HAP-1 (cell line): ENCODE results near the gene ITGB3BP.
"Not testable (repeated sequence)": the region's sequence is repeated elsewhere in the genome, so short reads cannot be mapped to it uniquely, and the experiment has no call there.

Source experiments
- DNase-seq, 2 experiments: peaks; one replicate each; pipeline ENCODE4 v3.0.0-alpha.2; 2016 to 2020; ENCODE audit warnings: low spot score in 2 of 2
- H3K27me3 ChIP-seq: fragments of 250-450 bp; sonication (Bioruptor Pico); 2 replicates; pipeline ENCODE4 v1.5.1; 2020; ENCODE audit warnings: low read depth, mild to moderate bottlenecking, moderate library complexity
- H3K36me3 ChIP-seq: fragments of 250-450 bp; sonication (Bioruptor Pico); replicated peaks from 2 replicates; pipeline ENCODE4 v1.5.1; 2020; ENCODE audit warnings: mild to moderate bottlenecking
- H3K4me1 ChIP-seq: fragments of 250-450 bp; sonication (Bioruptor Pico); 2 replicates; pipeline ENCODE4 v1.5.1; 2020; ENCODE audit warnings: mild to moderate bottlenecking
- H3K4me3 ChIP-seq: fragments of 250-450 bp; sonication (Bioruptor Pico); 2 replicates; pipeline ENCODE4 v1.5.1; 2020; ENCODE audit warnings: mild to moderate bottlenecking, moderate library complexity
- H3K9me3 ChIP-seq: fragments of 250-450 bp; sonication (Bioruptor Pico); 2 replicates; pipeline ENCODE4 v1.5.1; 2020; ENCODE audit warnings: mild to moderate bottlenecking, moderate library complexity
- in situ Hi-C: fragments of 300-500 bp; cut with MboI; formaldehyde crosslinking; loops from 3 replicates; pipeline ENCODE4 v1.14.3; 2020; ENCODE audit warnings: low sequenced_read_pairs, inconsistent platforms, mixed read lengths

ITGB3BP gene

GRCh38 chr1:63522891-63523728 is at the start of gene ITGB3BP, which contains the start of gene EFCAB7:
Gene ITGB3BP, minus strand, starts transcription at chr1:63523225. Its CDS starts 92 bp downstream, at chr1:63523133.
Gene EFCAB7, plus strand, starts transcription at chr1:63523525. Its CDS starts 2,048 bp downstream, at chr1:63525573.
- H3K4me3 ChIP-seq, result peak within 1 kb of the TSS; percentile 74
- H3K27me3 ChIP-seq, result no peaks in the 10 kb centered on the region
- DNase-seq, result peak; percentile 89 to 92
- no peaks in the 10 kb centered on the region for H3K36me3 ChIP-seq
- peaks cover 7% of the 10 kb centered on the region for H3K4me1 ChIP-seq
- no peaks in the 10 kb centered on the region for H3K9me3 ChIP-seq
- in situ Hi-C loops, result no loop called here

GRCh38 chr1:63572686-63573085 is 49.7 kb upstream of the ITGB3BP start:
- DNase-seq, H3K9me3 ChIP-seq, H3K27me3 ChIP-seq, in situ Hi-C loops, H3K4me3 ChIP-seq, H3K36me3 ChIP-seq, H3K4me1 ChIP-seq: not testable (repeated sequence)

GRCh38 chr1:63569640-63570316 is 46.8 kb upstream of the ITGB3BP start:
- no peak for DNase-seq
- H3K36me3 ChIP-seq, result no peaks in the 10 kb centered on the region
- no peaks in the 10 kb centered on the region for H3K27me3 ChIP-seq
- in situ Hi-C loops, result no loop called here
- H3K9me3 ChIP-seq, result no peaks in the 10 kb centered on the region
- no peaks in the 10 kb centered on the region for H3K4me1 ChIP-seq
- no peak overlapping the region for H3K4me3 ChIP-seq

DNA sequence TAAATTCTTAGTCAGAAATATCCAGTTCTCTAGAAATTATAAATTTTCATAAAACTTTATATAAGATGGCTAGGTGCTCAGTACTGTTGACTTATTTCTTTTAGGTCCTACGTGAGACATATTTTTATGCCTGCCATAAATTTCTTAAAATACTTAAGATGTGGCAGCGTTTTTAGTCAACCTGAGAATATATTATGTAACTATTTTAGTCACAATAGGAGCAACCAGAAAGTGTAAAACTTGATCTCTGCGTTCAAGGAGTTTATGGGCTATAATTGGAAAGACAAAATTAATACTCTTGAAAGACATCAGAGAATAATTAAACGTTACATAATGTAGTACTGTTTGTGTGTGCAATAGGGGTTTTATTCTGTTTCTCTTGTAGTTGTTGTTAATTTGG is 46.0 kb upstream of the ITGB3BP start:
- Histone ChIP-seq H3K4me3 (no peak overlapping the region), H3K27me3 (no peaks in the 10 kb centered on the region), H3K36me3 (no peaks in the 10 kb centered on the region), H3K4me1 (no peaks in the 10 kb centered on the region), H3K9me3 (no peaks in the 10 kb centered on the region; the same call in 1 of the 2 replicates)
- no peak for DNase-seq
- in situ Hi-C loops, result no loop called here

DNA sequence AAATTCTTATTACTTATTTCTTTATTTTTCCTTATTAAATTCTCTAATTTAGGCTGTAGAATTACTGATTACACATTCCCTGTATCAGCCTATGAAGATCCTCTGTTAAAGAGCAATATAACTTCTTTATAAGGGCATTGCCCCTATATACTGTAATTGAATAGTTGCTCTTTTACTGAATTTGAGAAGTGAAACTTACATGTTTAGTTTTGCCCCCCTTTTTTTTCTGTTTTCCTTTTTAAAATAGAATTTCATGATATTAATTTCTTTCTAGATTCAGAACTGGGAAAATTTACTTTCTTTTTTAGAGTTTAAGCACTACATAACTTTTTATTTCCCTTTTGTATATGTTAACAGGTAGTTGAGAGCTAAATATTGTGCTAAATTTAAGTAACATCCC is 40.7 kb upstream of the ITGB3BP start:
- H3K4me3 ChIP-seq, result no peak overlapping the region
- no peak for DNase-seq
- no peaks in the 10 kb centered on the region for H3K36me3 ChIP-seq
- H3K9me3 ChIP-seq, result no peaks in the 10 kb centered on the region; the same call in 1 of the 2 replicates
- no peaks in the 10 kb centered on the region for H3K4me1 ChIP-seq
- H3K27me3 ChIP-seq, result no peaks in the 10 kb centered on the region
- in situ Hi-C loops, result no loop called here

GRCh38 chr1:63559357-63559756 is 36.3 kb upstream of the ITGB3BP start:
- Histone ChIP-seq H3K27me3 (no peaks in the 10 kb centered on the region), H3K4me1 (no peaks in the 10 kb centered on the region), H3K36me3 (no peaks in the 10 kb centered on the region), H3K4me3 (no peak overlapping the region), H3K9me3 (no peaks in the 10 kb centered on the region)
- in situ Hi-C loops, result no loop called here
- no peak for DNase-seq

- H3K4me1 ChIP-seq, result no peaks in the 10 kb centered on the region
- in situ Hi-C loops, result no loop called here
- H3K36me3 ChIP-seq, result no peaks in the 10 kb centered on the region
- DNase-seq, result peak in 1 of 2 experiments; percentile 61
- no peaks in the 10 kb centered on the region for H3K27me3 ChIP-seq
- no peaks in the 10 kb centered on the region for H3K9me3 ChIP-seq
- no peak overlapping the region for H3K4me3 ChIP-seq
Observed at GRCh38 chr1:63557365-63557987, 34.5 kb upstream of the ITGB3BP start.

GRCh38 chr1:63555480-63555879 is 32.5 kb upstream of the ITGB3BP start:
- H3K9me3 ChIP-seq, result no peaks in the 10 kb centered on the region
- H3K4me3 ChIP-seq, result no peak overlapping the region
- in situ Hi-C loops, result no loop called here
- DNase-seq, result no peak
- no peaks in the 10 kb centered on the region for H3K36me3 ChIP-seq
- no peaks in the 10 kb centered on the region for H3K27me3 ChIP-seq
- no peaks in the 10 kb centered on the region for H3K4me1 ChIP-seq

DNA sequence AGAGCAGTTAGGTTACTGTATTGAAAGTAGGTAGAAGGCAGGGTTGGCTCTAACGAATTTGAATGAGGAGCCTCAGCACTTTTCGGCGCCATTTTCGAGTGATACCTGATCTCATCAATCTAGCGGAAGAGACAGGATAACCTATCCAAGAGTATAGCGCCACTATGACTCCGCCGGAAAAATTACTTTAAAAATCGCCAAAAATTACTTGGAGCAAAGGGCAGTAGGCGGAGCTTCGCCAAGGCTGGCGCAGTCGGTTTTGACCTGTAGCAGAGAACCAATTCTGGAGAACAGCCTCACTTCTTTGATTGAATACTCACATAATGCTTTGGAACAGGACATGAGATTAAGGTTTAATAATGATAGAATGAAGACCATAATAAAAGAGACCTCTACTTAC is 25.9 kb upstream of the ITGB3BP start:
- DNase-seq, result no peak
- H3K27me3 ChIP-seq, result no peaks in the 10 kb centered on the region
- H3K9me3 ChIP-seq, result no peaks in the 10 kb centered on the region
- no peaks in the 10 kb centered on the region for H3K36me3 ChIP-seq
- H3K4me1 ChIP-seq, result no peaks in the 10 kb centered on the region
- in situ Hi-C loops, result no loop called here
- H3K4me3 ChIP-seq, result no peak overlapping the region

DNA sequence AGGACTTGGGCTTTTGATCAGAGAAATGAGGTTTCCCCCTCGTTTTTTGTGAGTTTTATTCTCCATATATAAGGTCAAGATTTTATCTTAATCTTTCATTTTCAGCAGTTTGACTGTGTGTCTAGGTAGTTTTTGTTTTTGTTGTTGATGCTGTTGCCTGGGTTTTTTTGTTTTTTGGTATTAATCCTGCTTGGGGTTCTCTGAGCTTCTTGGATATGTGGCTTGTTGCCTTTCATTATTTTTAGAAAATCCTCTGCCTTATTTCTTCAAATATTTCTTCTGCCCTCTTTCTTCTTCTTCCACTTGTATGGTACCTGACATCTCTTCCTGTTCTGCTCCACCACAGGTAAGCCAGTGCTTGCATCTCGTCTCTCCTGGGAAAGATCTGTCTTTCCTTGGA is 25.3 kb upstream of the ITGB3BP start:
- Histone ChIP-seq H3K9me3 (no peaks in the 10 kb centered on the region), H3K36me3 (no peaks in the 10 kb centered on the region), H3K27me3 (no peaks in the 10 kb centered on the region), H3K4me1 (no peaks in the 10 kb centered on the region), H3K4me3 (no peak overlapping the region)
- in situ Hi-C loops, result no loop called here
- no peak for DNase-seq

- no peak overlapping the region for H3K4me3 ChIP-seq
- in situ Hi-C loops, result no loop called here
- no peaks in the 10 kb centered on the region for H3K27me3 ChIP-seq
- no peaks in the 10 kb centered on the region for H3K4me1 ChIP-seq
- H3K36me3 ChIP-seq, result no peaks in the 10 kb centered on the region
- H3K9me3 ChIP-seq, result no peaks in the 10 kb centered on the region; the same call in 1 of the 2 replicates
- DNase-seq, result no peak
Observed at GRCh38 chr1:63547621-63548294, 24.7 kb upstream of the ITGB3BP start.

DNA sequence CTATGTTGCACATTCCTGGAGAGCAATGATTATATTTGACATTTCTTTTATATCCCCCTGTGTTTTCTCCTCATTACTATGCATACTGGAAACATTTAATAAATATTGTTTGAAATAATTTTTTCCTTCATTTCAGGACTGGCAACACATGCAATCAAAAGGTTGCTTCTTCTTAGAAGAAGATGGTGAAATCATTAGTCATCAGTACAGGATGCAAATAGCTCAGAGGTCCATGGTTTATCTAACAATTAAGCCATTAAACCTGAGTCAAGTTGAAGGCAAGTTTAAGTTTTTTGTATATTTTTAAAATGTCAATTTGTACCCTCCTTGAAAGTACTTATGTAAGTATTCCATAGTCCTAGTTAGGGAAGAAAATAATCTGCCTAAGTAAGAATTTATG is 22.8 kb upstream of the ITGB3BP start:
- Histone ChIP-seq H3K4me1 (no peaks in the 10 kb centered on the region), H3K4me3 (no peak overlapping the region), H3K9me3 (no peaks in the 10 kb centered on the region; the same call in 1 of the 2 replicates), H3K27me3 (no peaks in the 10 kb centered on the region), H3K36me3 (no peaks in the 10 kb centered on the region)
- in situ Hi-C loops, result no loop called here
- DNase-seq, result no peak

GRCh38 chr1:63537940-63538339 is 14.9 kb upstream of the ITGB3BP start:
- in situ Hi-C loops, result no loop called here
- Histone ChIP-seq H3K4me1 (no peaks in the 10 kb centered on the region), H3K27me3 (no peaks in the 10 kb centered on the region), H3K9me3 (no peaks in the 10 kb centered on the region), H3K36me3 (no peaks in the 10 kb centered on the region), H3K4me3 (no peak overlapping the region)
- no peak for DNase-seq
